PC-3 (cell line): ENCODE measurements around the gene DELE1. TPM values are rescaled to one million over a fixed set of nuclear protein-coding genes. Genes with fewer than 3 reads are reported as not detected.
A peak's percentile ranks its signal among the peaks of the same experiment; 100 is the strongest.

Source experiments
- ATAC-seq: fragments of 200-7000 bp; cut with Tn5 transposase; 2 replicates; pipeline ENCODE4 v1.9.1; 2020; ENCODE audit warnings: mild to moderate bottlenecking, moderate library complexity
- BruUV-seq: library from RNA; stranded (reverse); fragments of 400-500 nt; replicated peaks from 2 replicates; lab custom pipeline; 2021; lab: Mats Ljungman, UMichigan
- CTCF ChIA-PET: fragments of 300-600 bp; sonication (Branson Sonifier 250); formaldehyde crosslinking; loops from one replicate; lab custom pipeline; 2022; ENCODE audit warnings: antibody characterized with exemption; lab: Charles Lee
- POLR2A ChIA-PET: fragments of 300-600 bp; sonication (Branson Sonifier 250); formaldehyde crosslinking; loops from one replicate; lab custom pipeline; 2022; ENCODE audit warnings: antibody characterized with exemption; ENCODE audit not compliant: unreplicated experiment; lab: Charles Lee
- DNase-seq: peaks from one replicate; pipeline ENCODE4 v3.0.0-alpha.2; 2015
- H2AFZ ChIP-seq: fragments of 300-600 bp; sonication (generic); 2 replicates; pipeline ENCODE4 v1.6.0; 2016; ENCODE audit warnings: antibody characterized with exemption, low read length
- H3F3A ChIP-seq: fragments of 300-600 bp; sonication (generic); one replicate; pipeline ENCODE4 v1.6.0; 2017; ENCODE audit warnings: antibody characterized with exemption, low read length, control low read depth, mild to moderate bottlenecking; ENCODE audit not compliant: unreplicated experiment
- H3K27ac ChIP-seq: fragments of 300-600 bp; sonication (generic); 2 replicates; pipeline ENCODE4 v1.5.1; 2016; ENCODE audit warnings: mild to moderate bottlenecking, low read length
- H3K27me3 ChIP-seq: fragments of 300-600 bp; sonication (generic); 2 replicates; pipeline ENCODE4 v1.6.1; 2016; ENCODE audit warnings: low read length, mixed read lengths
- H3K36me3 ChIP-seq: fragments of 300-600 bp; sonication (generic); 2 replicates; pipeline ENCODE4 v1.6.1; 2016; ENCODE audit warnings: low read depth, mixed run types, low read length, mixed read lengths
- H3K4me1 ChIP-seq: fragments of 300-600 bp; sonication (generic); 2 replicates; pipeline ENCODE4 v1.5.1; 2016; ENCODE audit warnings: low read length; ENCODE audit not compliant: insufficient read depth
- H3K4me2 ChIP-seq: fragments of 300-600 bp; sonication (generic); 2 replicates; pipeline ENCODE4 v1.6.0; 2016; ENCODE audit warnings: low read length
- H3K4me3 ChIP-seq: fragments of 300-600 bp; sonication (generic); 2 replicates; pipeline ENCODE4 v1.5.1; 2016; ENCODE audit warnings: mild to moderate bottlenecking, low read length, mixed read lengths
- H3K79me2 ChIP-seq: fragments of 300-600 bp; sonication (generic); 2 replicates; pipeline ENCODE4 v1.6.1; 2017; ENCODE audit warnings: low read length, mixed read lengths
- H3K9ac ChIP-seq: fragments of 300-600 bp; sonication (generic); 2 replicates; pipeline ENCODE4 v1.6.0; 2016; ENCODE audit warnings: mild to moderate bottlenecking, low read length
- H3K9me2 ChIP-seq: fragments of 300-600 bp; sonication (generic); replicated peaks from 2 replicates; pipeline ENCODE4 v1.6.1; 2016; ENCODE audit warnings: mixed run types, low read length, mixed read lengths
- H3K9me3 ChIP-seq: fragments of 300-600 bp; sonication (generic); 2 replicates; pipeline ENCODE4 v1.6.1; 2016; ENCODE audit warnings: low read length, mixed read lengths
- H4K20me1 ChIP-seq: fragments of 300-600 bp; sonication (generic); 2 replicates; pipeline ENCODE4 v1.6.1; 2016; ENCODE audit warnings: low read length, mixed read lengths
- CTCF ChIP-seq: fragments of 300-600 bp; sonication (generic); conservative IDR thresholded peaks from 2 replicates; pipeline ENCODE4 v1.5.1; 2017; ENCODE audit warnings: antibody characterized with exemption, low read depth, mild to moderate bottlenecking, low read length
- EZH2 ChIP-seq: fragments of 300-600 bp; sonication (generic); IDR thresholded peaks from one replicate; pipeline ENCODE4 v1.6.1; 2017; ENCODE audit warnings: antibody characterized with exemption, mild to moderate bottlenecking, low read length; ENCODE audit not compliant: unreplicated experiment
- EZH2phosphoT487 ChIP-seq: fragments of 300-600 bp; sonication (generic); IDR thresholded peaks from 2 replicates; pipeline ENCODE4 v1.6.1; 2018; ENCODE audit warnings: mild to moderate bottlenecking, antibody characterized with exemption, low read length, borderline replicate concordance
- intact Hi-C: fragments of 100-400 bp; cut with micrococcal nuclease; formaldehyde crosslinking; loops from 2 replicates; pipeline ENCODE4 v1.9.0; 2023
- total RNA-seq: library from RNA; depleted of rRNA; stranded (reverse); fragments of >200 nt; gene quantifications from 2 replicates; pipeline ENCODE4 v1.2.3, GENCODE V29; 2014

The DELE1 gene
- total RNA-seq, 1 experiment from 2014 or later, result 46.6 TPM

GRCh38 chr5:141949511-141949910 is 25.8 kb downstream of the DELE1 start:
- Histone ChIP-seq H3K9ac (no peak overlapping the region), H3K4me1 (no peaks in the 10 kb centered on the region), H4K20me1 (no peaks in the 10 kb centered on the region), H3K9me2 (no peaks in the 10 kb centered on the region), H3K4me3 (no peak overlapping the region), H2AFZ (no peak overlapping the region), H3K9me3 (no peaks in the 10 kb centered on the region), H3K79me2 (no peaks in the 10 kb centered on the region), H3K27me3 (no peaks in the 10 kb centered on the region), H3K27ac (no peak overlapping the region), H3F3A (no peaks in the 10 kb centered on the region), H3K36me3 (no peaks in the 10 kb centered on the region), H3K4me2 (no peak overlapping the region)
- ChIA-PET POLR2A (no interaction called here), CTCF (interaction anchor here (0.7 kb wide), 1 partner anchor 856 kb away, joined by 3 read pairs; no protein-coding TSS in a partner anchor)
- TF ChIP-seq CTCF, result no peak
- no peak for TF ChIP-seq EZH2
- no peak for TF ChIP-seq EZH2phosphoT487
- ATAC-seq (no peak), DNase-seq (no peak)
- no TSS peak for BruUV-seq
- intact Hi-C loops, result no loop called here

GRCh38 chr5:141950207-141951005 is 26.7 kb downstream of the DELE1 start:
- Histone ChIP-seq H3K36me3 (no peaks in the 10 kb centered on the region), H3K27ac (no peak overlapping the region), H4K20me1 (no peaks in the 10 kb centered on the region), H3K27me3 (no peaks in the 10 kb centered on the region), H3K9me3 (no peaks in the 10 kb centered on the region), H3F3A (no peaks in the 10 kb centered on the region), H3K9me2 (no peaks in the 10 kb centered on the region), H3K79me2 (no peaks in the 10 kb centered on the region), H3K4me3 (no peak overlapping the region), H3K4me1 (no peaks in the 10 kb centered on the region), H3K4me2 (no peak overlapping the region), H2AFZ (no peak overlapping the region), H3K9ac (no peak overlapping the region)
- intact Hi-C loops, result no loop called here
- POLR2A ChIA-PET, result no interaction called here
- TF ChIP-seq CTCF (no peak), EZH2phosphoT487 (no peak), EZH2 (no peak)
- CTCF ChIA-PET, result no interaction called here
- no peak for ATAC-seq
- no TSS peak for BruUV-seq
- no peak for DNase-seq

- ChIA-PET CTCF (no interaction called here), POLR2A (no interaction called here)
- H3K9me3 ChIP-seq, result no peaks in the 10 kb centered on the region
- H3K4me2 ChIP-seq, result no peak overlapping the region
- BruUV-seq, result no TSS peak
- intact Hi-C loops, result no loop called here
- no peaks in the 10 kb centered on the region for H3K9me2 ChIP-seq
- H3K27me3 ChIP-seq, result no peaks in the 10 kb centered on the region
- H4K20me1 ChIP-seq, result no peaks in the 10 kb centered on the region
- DNase-seq (peak; percentile 13), ATAC-seq (peak; percentile 33; the same call in 1 of the 2 replicates)
- H3F3A ChIP-seq, result no peaks in the 10 kb centered on the region
- no peak overlapping the region for H3K27ac ChIP-seq
- H3K79me2 ChIP-seq, result no peaks in the 10 kb centered on the region
- H3K36me3 ChIP-seq, result no peaks in the 10 kb centered on the region
- no peaks in the 10 kb centered on the region for H3K4me1 ChIP-seq
- TF ChIP-seq CTCF (peak; percentile 42), EZH2phosphoT487 (no peak)
- H3K4me3 ChIP-seq, result no peak overlapping the region
- no peak overlapping the region for H2AFZ ChIP-seq
- H3K9ac ChIP-seq, result no peak overlapping the region
Observed at GRCh38 chr5:141951332-141951781, 27.7 kb downstream of the DELE1 start.
